ENCODE results near the gene ODC1. TPM values are rescaled to one million over a fixed set of nuclear protein-coding genes. Genes with fewer than 3 reads are reported as not detected.

The ODC1 gene
- total and polyA plus RNA-seq, 2 donors (not counting 1 experiment from before 2014, with no cell fraction given), result 86.4 to 89.3 TPM

DNA sequence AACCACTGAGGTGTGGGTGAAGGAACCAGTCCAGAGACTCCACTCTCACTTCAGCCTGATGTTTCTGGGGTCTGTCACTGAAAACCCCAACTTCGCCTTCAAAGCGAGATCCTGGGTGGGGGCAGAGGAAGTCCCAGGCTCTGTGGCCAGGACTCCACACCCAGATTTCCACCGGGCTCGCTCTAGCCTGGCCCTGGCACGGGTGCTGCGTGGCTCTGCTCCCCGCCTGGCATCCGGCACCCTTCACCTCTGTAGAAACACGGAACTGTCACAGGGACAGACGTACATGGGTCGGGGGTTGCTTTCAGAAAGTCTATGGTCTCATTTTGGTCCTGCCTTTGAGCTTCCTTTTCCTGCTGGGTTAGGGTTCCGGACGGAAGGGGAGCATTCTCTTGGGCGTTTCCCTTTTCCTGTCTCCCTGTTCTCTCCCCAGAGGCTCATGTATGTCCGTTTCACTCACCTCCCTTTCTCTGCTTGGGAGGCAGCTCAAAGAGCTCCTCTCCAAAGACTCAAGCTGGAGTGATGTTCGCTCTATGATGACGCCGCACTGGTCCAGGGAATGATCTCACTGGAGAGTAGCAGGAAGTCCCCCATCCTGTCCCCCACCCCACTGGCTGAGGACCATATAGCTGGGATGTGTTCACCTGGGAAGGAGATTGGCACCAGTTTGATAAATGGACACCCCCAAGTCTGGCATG is 41.5 kb downstream of the ODC1 start:
- Histone ChIP-seq H3K79me2 (ENCODE audit: control insufficient read depth, insufficient read depth, low read length) (no peaks in the 10 kb centered on the region), H2AFZ (ENCODE audit: low read length) (no peak overlapping the region), H3K9ac (ENCODE audit: insufficient read depth, low read length) (no peak overlapping the region), H3K27me3 (ENCODE audit: control insufficient read depth, insufficient read depth, low read length) (no peaks in the 10 kb centered on the region), H3K36me3 (ENCODE audit: control insufficient read depth, insufficient read depth, low read length) (no peaks in the 10 kb centered on the region), H3K4me3 (replicated peaks in 1 of 4; ENCODE audit: control extremely low read depth in 1 of 4, insufficient read depth in 1 of 4, low read depth in 3 of 4, low read length in 4 of 4) (no peak overlapping the region), H3K27ac (ENCODE audit: insufficient read depth, low read length) (no peak overlapping the region), H3K4me1 (ENCODE audit: control insufficient read depth, extremely low read depth, insufficient read depth, low read length) (peaks cover 12% of the 10 kb centered on the region), H3K4me2 (ENCODE audit: extremely low read depth, insufficient read depth, low read length) (no peak overlapping the region), H4K20me1 (ENCODE audit: control insufficient read depth, extremely low read depth, insufficient read depth, low read length) (no peaks in the 10 kb centered on the region), H3K9me3 (ENCODE audit: control insufficient read depth, insufficient read depth, low read depth, low read length) (no peaks in the 10 kb centered on the region)
- TF ChIP-seq, protein P1, sequence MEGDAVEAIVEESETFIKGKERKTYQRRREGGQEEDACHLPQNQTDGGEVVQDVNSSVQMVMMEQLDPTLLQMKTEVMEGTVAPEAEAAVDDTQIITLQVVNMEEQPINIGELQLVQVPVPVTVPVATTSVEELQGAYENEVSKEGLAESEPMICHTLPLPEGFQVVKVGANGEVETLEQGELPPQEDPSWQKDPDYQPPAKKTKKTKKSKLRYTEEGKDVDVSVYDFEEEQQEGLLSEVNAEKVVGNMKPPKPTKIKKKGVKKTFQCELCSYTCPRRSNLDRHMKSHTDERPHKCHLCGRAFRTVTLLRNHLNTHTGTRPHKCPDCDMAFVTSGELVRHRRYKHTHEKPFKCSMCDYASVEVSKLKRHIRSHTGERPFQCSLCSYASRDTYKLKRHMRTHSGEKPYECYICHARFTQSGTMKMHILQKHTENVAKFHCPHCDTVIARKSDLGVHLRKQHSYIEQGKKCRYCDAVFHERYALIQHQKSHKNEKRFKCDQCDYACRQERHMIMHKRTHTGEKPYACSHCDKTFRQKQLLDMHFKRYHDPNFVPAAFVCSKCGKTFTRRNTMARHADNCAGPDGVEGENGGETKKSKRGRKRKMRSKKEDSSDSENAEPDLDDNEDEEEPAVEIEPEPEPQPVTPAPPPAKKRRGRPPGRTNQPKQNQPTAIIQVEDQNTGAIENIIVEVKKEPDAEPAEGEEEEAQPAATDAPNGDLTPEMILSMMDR (conservative IDR thresholded peaks at IDR 0.05 in 1 of 2, IDR thresholded peaks at IDR 0.05 in 1 of 2; ENCODE audit: low read depth in 1 of 2, low read length in 2 of 2), result no peak
- TF ChIP-seq EZH2 (IDR thresholded peaks at IDR 0.05; ENCODE audit: low read length, missing control alignments), result no peak
- DNase-seq (ENCODE audit: low read depth in 2 of 2), result no peak

DNA sequence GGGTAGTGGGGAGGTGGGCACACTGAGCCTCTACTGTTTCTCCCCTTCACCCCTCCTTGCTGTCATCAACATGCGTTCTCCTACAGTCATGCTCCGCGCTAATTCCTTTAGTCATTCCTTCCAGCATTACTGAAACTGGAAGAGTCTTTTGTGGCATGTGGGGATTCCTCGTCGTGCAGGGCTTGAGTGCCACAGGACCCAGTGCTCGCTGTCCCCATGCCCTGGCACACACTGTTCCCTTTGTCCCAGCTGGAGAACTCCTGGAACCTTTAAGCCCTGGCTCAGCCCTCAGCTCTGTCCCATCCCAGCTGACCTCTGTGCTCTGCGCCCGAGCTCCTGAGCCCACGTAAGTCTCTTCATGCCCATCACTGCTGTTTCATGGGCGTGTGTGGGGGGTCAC is 42.1 kb downstream of the ODC1 start:
- H3K4me1 ChIP-seq (ENCODE audit: control insufficient read depth, extremely low read depth, insufficient read depth, low read length), result peaks cover 12% of the 10 kb centered on the region
- no peaks in the 10 kb centered on the region for H4K20me1 ChIP-seq (ENCODE audit: control insufficient read depth, extremely low read depth, insufficient read depth, low read length)
- no peak overlapping the region for H3K4me2 ChIP-seq (ENCODE audit: extremely low read depth, insufficient read depth, low read length)
- DNase-seq (ENCODE audit: low read depth in 2 of 2), result peak in 1 of 2 donors; percentile 59
- no peak overlapping the region for H3K4me3 ChIP-seq (replicated peaks in 1 of 4; ENCODE audit: control extremely low read depth in 1 of 4, insufficient read depth in 1 of 4, low read depth in 3 of 4, low read length in 4 of 4)
- TF ChIP-seq, protein P1 (conservative IDR thresholded peaks at IDR 0.05 in 1 of 2, IDR thresholded peaks at IDR 0.05 in 1 of 2; ENCODE audit: low read depth in 1 of 2, low read length in 2 of 2), result no peak
- no peak for TF ChIP-seq EZH2 (IDR thresholded peaks at IDR 0.05; ENCODE audit: low read length, missing control alignments)
- H2AFZ ChIP-seq (ENCODE audit: low read length), result no peak overlapping the region
- H3K27ac ChIP-seq (ENCODE audit: insufficient read depth, low read length), result no peak overlapping the region
- no peaks in the 10 kb centered on the region for H3K36me3 ChIP-seq (ENCODE audit: control insufficient read depth, insufficient read depth, low read length)
- H3K79me2 ChIP-seq (ENCODE audit: control insufficient read depth, insufficient read depth, low read length), result no peaks in the 10 kb centered on the region
- H3K9ac ChIP-seq (ENCODE audit: insufficient read depth, low read length), result no peak overlapping the region
- H3K27me3 ChIP-seq (ENCODE audit: control insufficient read depth, insufficient read depth, low read length), result no peaks in the 10 kb centered on the region
- no peaks in the 10 kb centered on the region for H3K9me3 ChIP-seq (ENCODE audit: control insufficient read depth, insufficient read depth, low read depth, low read length)

- H3K27ac ChIP-seq (ENCODE audit: insufficient read depth, low read length), result no peak overlapping the region
Measured at GRCh38 chr2:10405448-10405847, 42.7 kb downstream of the ODC1 start.

More at GRCh38 chr2:10405448-10405847, 42.7 kb downstream of the ODC1 start:
- H4K20me1 ChIP-seq (ENCODE audit: control insufficient read depth, extremely low read depth, insufficient read depth, low read length), result no peaks in the 10 kb centered on the region
- TF ChIP-seq, protein P1 (conservative IDR thresholded peaks at IDR 0.05 in 1 of 2, IDR thresholded peaks at IDR 0.05 in 1 of 2; ENCODE audit: low read depth in 1 of 2, low read length in 2 of 2), result no peak
- TF ChIP-seq EZH2 (IDR thresholded peaks at IDR 0.05; ENCODE audit: low read length, missing control alignments), result no peak
- H3K4me3 ChIP-seq (replicated peaks in 1 of 4; ENCODE audit: control extremely low read depth in 1 of 4, insufficient read depth in 1 of 4, low read depth in 3 of 4, low read length in 4 of 4), result no peak overlapping the region
- no peaks in the 10 kb centered on the region for H3K27me3 ChIP-seq (ENCODE audit: control insufficient read depth, insufficient read depth, low read length)
- no peak overlapping the region for H2AFZ ChIP-seq (ENCODE audit: low read length)
- no peak overlapping the region for H3K9ac ChIP-seq (ENCODE audit: insufficient read depth, low read length)
- peak; percentile 92 to 96 for DNase-seq (ENCODE audit: low read depth in 2 of 2)
- H3K9me3 ChIP-seq (ENCODE audit: control insufficient read depth, insufficient read depth, low read depth, low read length), result no peaks in the 10 kb centered on the region
- no peaks in the 10 kb centered on the region for H3K36me3 ChIP-seq (ENCODE audit: control insufficient read depth, insufficient read depth, low read length)
- H3K79me2 ChIP-seq (ENCODE audit: control insufficient read depth, insufficient read depth, low read length), result no peaks in the 10 kb centered on the region
- H3K4me1 ChIP-seq (ENCODE audit: control insufficient read depth, extremely low read depth, insufficient read depth, low read length), result peaks cover 12% of the 10 kb centered on the region
- H3K4me2 ChIP-seq (ENCODE audit: extremely low read depth, insufficient read depth, low read length), result no peak overlapping the region

Data from fibroblast of lung (primary cell).